Measurements from ENCODE around the gene MTREX. TPM values are rescaled to one million over a fixed set of nuclear protein-coding genes. Genes with fewer than 3 reads are reported as not detected.

Gene MTREX
- polyA plus RNA-seq, 3 donors, result 10.2 to 14.4 (median 12.2) TPM

DNA sequence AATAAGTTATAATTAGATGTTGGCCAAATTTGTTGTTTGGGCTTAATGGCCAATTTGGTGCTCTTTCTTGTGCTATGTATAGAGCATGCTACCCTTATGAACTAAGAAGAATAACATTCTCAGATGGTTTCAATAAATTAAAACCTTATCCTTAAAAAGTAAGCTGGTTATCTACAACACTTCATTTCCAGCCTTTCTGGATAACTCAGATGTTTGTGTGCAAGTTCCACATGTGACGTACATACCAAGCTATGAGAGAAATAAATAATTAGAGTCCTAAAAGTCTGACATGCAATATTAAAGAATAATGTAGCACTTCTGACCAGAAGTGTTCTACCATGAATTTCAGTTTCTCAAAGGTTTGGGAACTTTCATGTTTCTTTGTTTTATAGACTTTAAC is 11.7 kb downstream of the MTREX start:
- Histone ChIP-seq H3K4me1 (ENCODE audit: control insufficient read depth in 1 of 2, insufficient read depth in 2 of 2, low read length in 2 of 2) (peaks cover 1 to 6% of the 10 kb centered on the region in 2 donors), H4K20me1 (ENCODE audit: insufficient read depth, low read length) (peaks cover 66% of the 10 kb centered on the region), H3K27ac (ENCODE audit: low read depth in 1 of 2, low read length in 2 of 2) (no peak overlapping the region), H3K4me2 (replicated peaks; ENCODE audit: extremely low read depth, low read length, poor library complexity, severe bottlenecking) (no peak overlapping the region), H2AFZ (ENCODE audit: insufficient read depth, low read depth, low read length, poor library complexity, severe bottlenecking) (no peak overlapping the region), H3K9ac (ENCODE audit: insufficient read depth, low read length, poor library complexity, severe bottlenecking) (no peak overlapping the region), H3K4me3 (replicated peaks in 1 of 3; ENCODE audit: low read depth in 2 of 3, low read length in 3 of 3) (no peak overlapping the region), H3K79me2 (ENCODE audit: insufficient read depth, low read length) (peaks cover 83% of the 10 kb centered on the region), H3K9me3 (replicated peaks in 1 of 2; ENCODE audit: control insufficient read depth in 1 of 2, insufficient read depth in 1 of 2, low read length in 2 of 2) (no peaks in the 10 kb centered on the region), H3K36me3 (replicated peaks in 1 of 2; ENCODE audit: control insufficient read depth in 1 of 2, insufficient read depth in 2 of 2, low read length in 2 of 2) (peaks cover 13 to 23% of the 10 kb centered on the region in 2 donors), H3K27me3 (ENCODE audit: control insufficient read depth in 2 of 2, insufficient read depth in 2 of 2, low read length in 2 of 2) (no peaks in the 10 kb centered on the region)
- WGBS (ENCODE audit: insufficient coverage), result no CpG with 5 or more reads among the region's 1 CpG
- intact Hi-C loops (cut with micrococcal nuclease), result no loop called here
- peaks cover 17% of the 10 kb centered on the region for H3K4me1 Mint-ChIP-seq
- H3K36me3 Mint-ChIP-seq, result peaks cover 21 to 30% of the 10 kb centered on the region in 2 donors
- no peaks in the 10 kb centered on the region for H3K27me3 Mint-ChIP-seq (ENCODE audit: low read depth in 3 of 3)
- peaks cover 0 to 8% (median 0%) of the 10 kb centered on the region in 7 donors for H3K9me3 Mint-ChIP-seq
- no peak overlapping the region for H3K27ac Mint-ChIP-seq
- no peak overlapping the region for H3K4me3 Mint-ChIP-seq
- no peak for DNase-seq
- TF ChIP-seq, protein P1, sequence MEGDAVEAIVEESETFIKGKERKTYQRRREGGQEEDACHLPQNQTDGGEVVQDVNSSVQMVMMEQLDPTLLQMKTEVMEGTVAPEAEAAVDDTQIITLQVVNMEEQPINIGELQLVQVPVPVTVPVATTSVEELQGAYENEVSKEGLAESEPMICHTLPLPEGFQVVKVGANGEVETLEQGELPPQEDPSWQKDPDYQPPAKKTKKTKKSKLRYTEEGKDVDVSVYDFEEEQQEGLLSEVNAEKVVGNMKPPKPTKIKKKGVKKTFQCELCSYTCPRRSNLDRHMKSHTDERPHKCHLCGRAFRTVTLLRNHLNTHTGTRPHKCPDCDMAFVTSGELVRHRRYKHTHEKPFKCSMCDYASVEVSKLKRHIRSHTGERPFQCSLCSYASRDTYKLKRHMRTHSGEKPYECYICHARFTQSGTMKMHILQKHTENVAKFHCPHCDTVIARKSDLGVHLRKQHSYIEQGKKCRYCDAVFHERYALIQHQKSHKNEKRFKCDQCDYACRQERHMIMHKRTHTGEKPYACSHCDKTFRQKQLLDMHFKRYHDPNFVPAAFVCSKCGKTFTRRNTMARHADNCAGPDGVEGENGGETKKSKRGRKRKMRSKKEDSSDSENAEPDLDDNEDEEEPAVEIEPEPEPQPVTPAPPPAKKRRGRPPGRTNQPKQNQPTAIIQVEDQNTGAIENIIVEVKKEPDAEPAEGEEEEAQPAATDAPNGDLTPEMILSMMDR (IDR thresholded peaks at IDR 0.05), result no peak

- no peak overlapping the region for H3K9ac ChIP-seq (ENCODE audit: insufficient read depth, low read length, poor library complexity, severe bottlenecking)
- H2AFZ ChIP-seq (ENCODE audit: insufficient read depth, low read depth, low read length, poor library complexity, severe bottlenecking), result no peak overlapping the region
- H3K79me2 ChIP-seq (ENCODE audit: insufficient read depth, low read length), result peaks cover 72% of the 10 kb centered on the region
- Mint-ChIP-seq H3K27me3 (ENCODE audit: low read depth in 3 of 3) (no peaks in the 10 kb centered on the region), H3K27ac (no peak overlapping the region), H3K4me1 (peaks cover 13% of the 10 kb centered on the region), H3K36me3 (peaks cover 25 to 38% of the 10 kb centered on the region in 2 donors), H3K4me3 (no peak overlapping the region), H3K9me3 (peaks cover 0 to 8% (median 0%) of the 10 kb centered on the region in 7 donors)
- no peak overlapping the region for H3K4me3 ChIP-seq (replicated peaks in 1 of 3; ENCODE audit: low read depth in 2 of 3, low read length in 3 of 3)
- TF ChIP-seq, protein P1 (IDR thresholded peaks at IDR 0.05), result no peak
- peaks cover 0 to 2% of the 10 kb centered on the region in 2 donors for H3K4me1 ChIP-seq (ENCODE audit: control insufficient read depth in 1 of 2, insufficient read depth in 2 of 2, low read length in 2 of 2)
- WGBS (ENCODE audit: insufficient coverage), result no CpG with 5 or more reads among the region's 4 CpGs
- no peak for DNase-seq
- no peak overlapping the region for H3K4me2 ChIP-seq (replicated peaks; ENCODE audit: extremely low read depth, low read length, poor library complexity, severe bottlenecking)
- intact Hi-C loops (cut with micrococcal nuclease), result no loop called here
- no peak overlapping the region for H3K27ac ChIP-seq (ENCODE audit: low read depth in 1 of 2, low read length in 2 of 2)
- H3K9me3 ChIP-seq (replicated peaks in 1 of 2; ENCODE audit: control insufficient read depth in 1 of 2, insufficient read depth in 1 of 2, low read length in 2 of 2), result no peaks in the 10 kb centered on the region
- H3K27me3 ChIP-seq (ENCODE audit: control insufficient read depth in 2 of 2, insufficient read depth in 2 of 2, low read length in 2 of 2), result no peaks in the 10 kb centered on the region
- H3K36me3 ChIP-seq (replicated peaks in 1 of 2; ENCODE audit: control insufficient read depth in 1 of 2, insufficient read depth in 2 of 2, low read length in 2 of 2), result peaks cover 13 to 25% of the 10 kb centered on the region in 2 donors
- peaks cover 55% of the 10 kb centered on the region for H4K20me1 ChIP-seq (ENCODE audit: insufficient read depth, low read length)
These were observed 12.8 kb downstream of the MTREX start for GRCh38 chr5:55320571-55320970.
